DMS 273 (cell line): ENCODE results near the gene ATXN7L3.
"Not testable (repeated sequence)": the region's sequence is repeated elsewhere in the genome, so short reads cannot be mapped to it uniquely, and the experiment has no call there.

Experiments
- DNase-seq: peaks from one replicate; lab custom pipeline; 2025; ENCODE audit not compliant: unreplicated experiment; lab: John Stamatoyannopoulos, UW

ATXN7L3 gene, protein sequence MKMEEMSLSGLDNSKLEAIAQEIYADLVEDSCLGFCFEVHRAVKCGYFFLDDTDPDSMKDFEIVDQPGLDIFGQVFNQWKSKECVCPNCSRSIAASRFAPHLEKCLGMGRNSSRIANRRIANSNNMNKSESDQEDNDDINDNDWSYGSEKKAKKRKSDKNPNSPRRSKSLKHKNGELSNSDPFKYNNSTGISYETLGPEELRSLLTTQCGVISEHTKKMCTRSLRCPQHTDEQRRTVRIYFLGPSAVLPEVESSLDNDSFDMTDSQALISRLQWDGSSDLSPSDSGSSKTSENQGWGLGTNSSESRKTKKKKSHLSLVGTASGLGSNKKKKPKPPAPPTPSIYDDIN

DNA sequence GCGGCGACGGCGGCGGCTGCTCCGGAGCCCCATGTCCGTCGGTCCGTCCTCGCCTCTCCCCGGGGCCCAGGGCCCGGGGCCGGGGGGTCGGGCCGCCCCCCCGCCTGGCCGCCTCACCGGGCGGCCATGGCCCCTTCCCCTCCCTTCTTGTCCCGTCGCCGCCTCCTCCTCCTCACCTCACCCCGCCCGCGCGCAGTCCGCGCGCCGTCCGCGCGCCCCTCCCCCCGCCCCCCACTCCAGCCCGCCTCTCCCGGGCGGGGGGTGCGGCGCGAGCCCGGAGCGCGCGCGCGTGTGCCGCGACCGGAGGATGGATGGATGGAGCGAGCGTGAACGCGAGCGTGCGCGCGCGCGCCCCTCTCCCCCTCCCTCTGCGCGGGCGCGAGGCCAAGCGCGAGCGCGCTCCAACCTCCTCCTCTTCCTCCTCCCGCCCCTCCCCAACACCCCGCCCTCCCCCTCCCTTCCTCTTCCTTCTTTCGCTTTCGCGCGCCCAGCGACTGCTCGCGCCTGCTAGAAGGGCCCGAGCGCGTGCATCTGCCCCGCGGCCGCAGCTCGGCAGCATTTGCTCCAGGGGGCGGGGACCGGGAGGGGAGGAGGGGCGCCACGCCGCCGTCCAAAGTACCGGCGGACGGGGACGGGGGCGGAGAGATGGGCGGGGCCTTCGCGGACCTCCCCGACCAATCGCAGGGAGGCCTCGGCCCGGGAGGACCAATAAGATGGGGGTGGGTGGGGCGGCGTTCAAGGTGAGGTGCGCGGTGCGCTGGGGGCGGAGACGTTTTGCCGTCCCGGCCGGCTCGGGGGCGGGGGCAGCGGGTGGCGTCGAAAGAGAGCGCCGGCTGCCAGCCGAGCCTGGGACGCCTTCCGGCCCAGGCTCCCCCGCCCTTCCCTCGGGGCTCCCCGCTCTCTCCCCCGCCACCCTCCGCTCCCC, at the start of gene ATXN7L3:
Gene ATXN7L3 (minus strand): TSS at position 332 of the 925 bp plus-strand sequence. CDS start 1,814 bp downstream, outside the sequence.
- DNase-seq: peak; percentile 99

DNA sequence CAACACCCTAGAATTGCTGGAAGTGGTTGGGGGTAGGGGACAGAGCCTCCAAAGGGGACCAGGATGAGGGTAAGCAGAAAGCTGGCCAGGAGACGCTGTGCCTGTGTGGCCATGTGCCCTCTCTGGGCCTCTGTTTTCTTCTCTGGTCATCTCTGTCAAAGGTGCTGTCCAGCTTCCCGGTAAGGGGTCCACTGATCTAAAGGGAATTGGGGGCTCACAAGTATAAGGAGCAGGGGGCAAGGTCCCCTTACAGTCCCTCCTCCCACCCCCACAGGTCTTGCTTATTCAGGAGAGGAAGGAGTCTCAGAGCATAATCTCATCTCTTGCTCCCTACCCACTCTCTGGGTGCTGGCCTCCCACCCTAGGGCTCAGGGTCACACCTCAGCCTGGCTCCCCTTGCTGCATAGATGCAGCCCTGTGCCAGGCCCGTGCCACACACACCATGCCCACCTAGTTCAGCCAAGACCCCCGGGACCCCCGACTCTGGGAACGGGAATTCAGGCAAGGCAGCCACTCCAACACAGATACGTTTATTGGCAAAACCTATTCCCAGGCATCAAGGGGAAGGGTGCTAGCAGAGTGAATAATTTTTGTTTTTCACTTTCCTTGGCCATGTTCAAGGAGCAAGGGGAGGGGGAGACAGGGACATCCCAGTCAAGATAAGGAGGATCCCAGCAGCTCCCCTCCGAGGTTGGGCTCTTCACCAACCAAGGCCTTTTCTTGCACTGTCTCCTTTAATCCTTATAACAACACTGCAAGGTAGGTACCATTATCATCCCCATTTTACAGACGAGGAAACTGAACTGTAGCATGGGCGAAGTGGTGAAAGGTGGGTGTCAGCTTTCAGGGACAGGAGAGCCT, 48.4 kb upstream of the ATXN7L3 start:
- DNase-seq: no peak

DNA sequence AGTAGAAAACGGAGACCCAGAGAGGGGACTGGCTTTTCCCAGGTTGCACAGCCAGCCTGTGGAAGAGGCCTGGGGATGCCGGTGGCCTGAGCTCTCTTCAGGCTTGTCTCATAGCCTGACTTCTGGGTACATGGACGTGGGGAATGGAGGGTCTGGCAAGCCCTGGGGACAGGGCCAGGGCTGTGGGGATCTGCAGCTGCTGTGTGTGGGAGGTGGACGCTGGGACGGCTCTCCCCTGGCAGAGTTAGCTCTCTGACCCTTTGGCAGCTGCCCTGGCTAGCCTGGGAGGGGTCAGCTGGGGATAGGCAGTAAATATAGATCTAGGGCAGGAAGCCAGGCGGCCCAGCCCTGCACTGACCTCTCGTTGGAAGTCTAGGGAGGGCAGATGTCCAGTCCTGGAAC, 47.8 kb upstream of the ATXN7L3 start:
- no peak for DNase-seq

DNA sequence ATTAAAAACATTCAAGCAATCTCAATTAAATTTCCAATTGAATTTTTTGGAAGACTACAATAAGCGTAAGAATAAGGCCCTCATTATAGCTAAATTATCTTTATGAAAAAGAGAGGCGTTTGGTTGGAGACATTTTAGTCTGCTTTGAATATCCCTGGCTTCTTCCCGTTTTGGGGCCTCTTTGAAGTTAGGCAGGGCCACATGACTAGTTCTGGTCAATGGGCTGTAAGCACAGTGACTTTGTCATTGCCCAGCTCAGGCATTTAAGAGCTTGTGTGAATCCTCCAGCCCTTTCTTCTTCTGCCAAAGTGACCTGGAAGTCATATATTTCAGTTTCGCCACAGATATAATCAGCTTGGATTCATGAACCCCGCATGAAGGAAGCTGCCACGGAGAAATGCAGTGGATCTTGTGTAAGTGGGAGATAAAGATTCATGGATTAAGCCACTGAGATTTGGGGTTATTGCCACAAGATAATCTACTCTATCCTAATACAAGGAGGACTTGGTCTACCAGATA, 41.5 kb upstream of the ATXN7L3 start:
- DNase-seq: no peak

DNA sequence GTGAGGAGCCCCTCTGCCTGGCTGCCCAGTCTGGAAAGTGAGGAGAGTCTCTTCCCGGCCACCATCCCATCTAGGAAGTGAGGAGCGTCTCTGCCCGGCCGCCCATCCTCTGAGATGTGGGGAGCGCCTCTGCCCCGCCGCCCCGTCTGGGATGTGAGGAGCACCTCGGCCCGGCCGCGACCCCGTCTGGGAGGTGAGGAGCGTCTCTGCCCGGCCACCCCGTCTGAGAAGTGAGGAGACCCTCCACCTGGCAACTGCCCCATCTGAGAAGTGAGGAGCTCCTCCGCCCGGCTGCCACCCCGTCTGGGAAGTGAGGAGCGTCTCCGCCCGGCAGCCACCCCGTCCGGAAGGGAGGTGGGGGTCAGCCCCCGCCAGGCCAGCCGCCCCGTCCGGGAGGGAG, 38.2 kb upstream of the ATXN7L3 start:
- DNase-seq: not testable (repeated sequence)

DNA sequence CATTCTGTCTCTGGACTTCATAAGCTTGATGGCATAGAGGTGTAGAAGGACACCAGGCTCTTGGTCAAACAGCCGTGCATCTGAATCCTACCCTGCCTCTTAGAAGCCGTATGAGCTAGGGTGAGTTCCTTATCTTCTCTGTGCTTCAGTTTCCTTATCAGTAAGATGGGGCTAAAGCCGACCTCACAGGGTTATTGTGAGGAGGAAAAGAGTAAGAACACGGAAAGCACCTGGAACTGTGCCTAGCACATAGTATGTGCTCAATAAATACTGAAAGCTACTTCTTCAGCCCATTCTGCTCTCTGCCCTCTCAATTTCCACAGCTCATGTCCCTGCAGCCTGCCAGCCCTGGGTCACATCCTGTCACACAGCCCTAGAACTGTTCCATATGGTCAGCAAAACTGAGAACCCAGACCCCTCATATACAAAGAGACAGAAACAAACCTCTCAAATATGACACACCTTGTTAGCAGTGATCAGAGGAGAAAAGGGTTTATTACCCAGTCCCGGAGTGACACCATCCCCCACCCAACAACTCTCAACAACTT, 36.8 kb upstream of the ATXN7L3 start:
- DNase-seq: no peak

DNA sequence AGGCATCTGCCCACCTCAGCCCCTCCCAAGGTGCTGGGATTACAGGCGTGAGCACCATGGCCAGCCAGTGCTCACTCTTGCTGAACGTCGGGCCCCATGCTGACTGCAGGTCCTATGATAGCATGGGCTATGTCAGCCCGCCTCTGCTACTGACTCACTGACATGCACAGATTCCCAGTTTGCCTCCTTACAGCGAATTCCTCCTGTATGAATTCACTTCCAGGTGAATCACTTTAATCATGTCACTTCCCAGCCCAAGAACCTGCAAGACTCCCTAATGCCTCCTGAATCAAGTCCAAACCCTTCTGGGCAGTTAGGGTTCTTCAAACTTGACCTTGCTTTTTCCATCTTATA, 35.9 kb upstream of the ATXN7L3 start:
- DNase-seq: no peak

DNA sequence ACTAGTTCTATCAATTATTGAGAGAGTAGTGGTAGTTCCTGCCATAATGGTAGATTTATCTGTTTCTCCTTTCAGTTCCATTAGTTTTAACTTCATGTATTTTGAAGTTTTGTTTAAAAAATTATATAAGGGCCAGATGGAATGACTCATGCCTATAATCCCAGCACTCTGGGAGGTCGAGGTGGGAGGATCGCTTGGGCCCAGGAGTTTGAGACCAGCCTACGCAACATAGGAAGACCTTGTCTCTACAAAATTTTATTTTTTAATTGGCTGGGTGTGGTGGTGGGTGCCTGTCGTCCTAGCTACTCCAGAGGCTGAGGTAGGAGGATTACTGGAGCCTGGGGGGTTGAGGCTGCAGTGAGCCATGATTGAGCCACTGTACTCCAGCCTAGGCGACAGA, 33.9 kb upstream of the ATXN7L3 start:
- DNase-seq: no peak

DNA sequence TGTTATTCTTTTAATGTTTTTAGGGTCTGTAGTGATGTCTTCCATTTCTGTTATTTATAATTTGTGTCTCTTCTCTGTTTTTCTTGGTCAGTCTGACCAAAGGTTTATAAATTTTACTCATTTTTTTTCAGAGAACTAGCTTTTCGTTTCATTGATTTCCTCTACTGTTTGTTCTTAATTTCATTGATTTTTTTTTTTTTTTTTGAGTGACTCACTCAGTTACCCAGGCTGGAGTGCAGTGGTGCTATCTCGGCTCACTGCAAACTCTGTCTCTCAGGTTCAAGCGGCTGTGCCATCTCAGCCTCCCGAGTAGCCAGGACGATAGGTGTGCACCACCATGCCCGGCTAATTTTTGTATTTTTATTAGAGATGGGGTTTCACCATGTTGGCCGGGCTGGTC, 32.4 kb upstream of the ATXN7L3 start:
- DNase-seq: no peak

DNA sequence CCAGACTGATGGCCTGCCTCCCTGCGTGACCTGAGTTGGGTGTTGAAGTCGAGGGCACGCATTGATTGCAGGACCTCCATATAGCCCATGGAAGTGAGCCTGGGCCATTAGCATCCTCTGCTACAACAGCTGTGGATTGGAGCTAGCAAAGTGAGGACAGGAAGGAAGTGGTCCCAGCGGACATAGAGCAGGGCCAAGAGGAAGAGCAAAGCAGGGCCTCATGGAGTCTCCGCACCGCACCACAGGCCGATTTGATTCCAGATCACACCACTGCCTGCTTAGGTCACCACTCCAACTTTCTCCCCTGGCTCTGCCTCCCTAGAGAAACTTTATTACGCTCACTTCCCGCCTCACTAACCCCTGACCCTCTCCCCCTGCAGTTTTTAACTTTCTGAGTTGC, 30.5 kb upstream of the ATXN7L3 start:
- DNase-seq: no peak

DNA sequence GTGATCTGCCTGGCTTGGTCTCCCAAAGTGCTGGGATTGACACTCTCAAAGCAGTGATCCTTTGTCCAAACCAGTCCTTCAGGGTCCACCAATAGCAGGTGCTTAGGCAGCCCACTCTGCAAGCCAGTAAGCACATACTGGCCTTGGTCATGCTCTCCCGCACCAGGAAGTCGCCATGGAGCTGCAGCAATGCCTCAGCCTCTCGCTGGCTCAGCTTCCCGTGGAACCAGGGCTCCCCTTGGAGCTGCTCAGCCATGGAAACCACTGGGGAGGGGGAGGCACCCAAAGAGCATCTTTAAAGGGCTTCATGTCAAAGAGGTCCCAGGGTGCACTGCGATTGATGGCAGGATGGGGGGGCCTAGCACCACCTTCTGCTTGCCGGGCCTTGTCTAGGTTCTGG, 29.4 kb upstream of the ATXN7L3 start:
- no peak for DNase-seq

DNA sequence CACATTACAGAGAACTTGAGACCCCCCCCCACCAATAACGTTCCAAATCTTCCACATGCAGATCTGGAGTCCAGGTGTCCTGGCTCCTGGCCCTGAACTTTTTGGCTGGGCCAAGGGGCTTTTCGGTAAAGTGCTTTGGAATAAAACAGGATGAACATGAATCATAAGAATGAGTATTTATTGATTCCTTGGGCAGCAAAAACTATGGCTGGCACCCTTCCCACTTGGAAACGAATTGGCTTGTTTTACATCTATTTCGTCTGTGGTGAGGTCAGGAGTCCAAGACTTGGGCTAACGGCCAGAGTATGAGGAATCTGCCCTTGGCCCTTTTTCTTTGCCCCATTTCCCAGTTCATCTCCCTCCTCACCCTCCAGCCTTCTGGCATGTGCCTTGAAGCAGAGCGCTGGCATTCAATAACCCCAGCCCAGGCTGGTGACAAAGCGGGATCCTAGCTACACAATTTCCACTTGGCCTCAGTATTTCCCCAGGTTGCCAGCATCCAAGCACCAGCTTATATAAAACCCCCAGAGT, 23.9 kb upstream of the ATXN7L3 start:
- peak; percentile 86 for DNase-seq

DNA sequence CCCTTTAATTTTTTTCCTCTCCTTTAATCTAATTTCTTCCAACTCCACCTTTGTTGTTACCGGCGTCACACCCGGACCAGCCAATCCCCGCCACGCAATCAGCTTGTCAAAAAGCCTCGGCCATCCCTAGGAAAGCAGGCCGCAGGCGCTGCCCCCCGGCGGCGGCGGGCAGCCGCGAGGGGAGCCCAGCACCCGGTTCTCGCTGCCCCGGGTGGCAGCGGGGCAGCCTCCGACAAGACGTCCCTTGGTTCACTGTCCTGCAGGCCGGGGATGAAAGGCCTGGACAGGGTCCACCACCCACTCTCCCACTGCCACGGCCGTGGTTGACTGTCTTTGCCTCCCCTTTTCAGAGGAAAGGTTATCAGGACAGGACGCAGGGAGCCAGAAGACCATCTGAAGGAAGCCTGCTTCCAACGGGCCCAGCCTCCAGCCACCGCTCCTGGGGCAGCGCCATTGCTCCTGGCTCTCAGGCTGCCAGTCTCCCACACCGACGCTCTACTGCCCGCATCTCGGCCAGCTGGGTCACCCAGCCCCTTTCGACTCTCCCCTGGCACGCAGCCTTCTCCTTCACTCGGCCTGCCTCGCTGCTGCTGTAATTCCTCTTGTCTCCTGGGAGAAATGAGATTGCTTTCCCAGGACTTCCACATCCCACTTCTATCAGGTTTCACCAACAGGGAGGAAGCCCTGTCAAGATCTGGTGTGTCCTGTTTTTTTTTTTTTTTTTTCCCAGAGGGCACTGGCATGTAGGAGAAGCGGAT, 22.6 kb upstream of the ATXN7L3 start:
- DNase-seq: peak; percentile 96

DNA sequence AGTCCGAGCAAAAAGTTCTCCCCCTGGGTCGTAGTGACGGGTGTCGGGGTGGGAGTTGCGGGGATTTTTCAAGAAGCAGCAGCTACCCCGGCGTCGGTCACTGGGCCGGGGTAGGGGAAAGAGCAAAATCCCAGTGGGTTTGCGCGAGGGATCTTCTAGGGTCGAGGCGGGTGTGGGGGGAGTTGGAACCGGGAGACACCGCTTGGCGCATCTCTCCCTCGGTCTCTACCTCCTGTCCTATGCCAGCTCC, 22.1 kb upstream of the ATXN7L3 start:
- DNase-seq: no peak

DNA sequence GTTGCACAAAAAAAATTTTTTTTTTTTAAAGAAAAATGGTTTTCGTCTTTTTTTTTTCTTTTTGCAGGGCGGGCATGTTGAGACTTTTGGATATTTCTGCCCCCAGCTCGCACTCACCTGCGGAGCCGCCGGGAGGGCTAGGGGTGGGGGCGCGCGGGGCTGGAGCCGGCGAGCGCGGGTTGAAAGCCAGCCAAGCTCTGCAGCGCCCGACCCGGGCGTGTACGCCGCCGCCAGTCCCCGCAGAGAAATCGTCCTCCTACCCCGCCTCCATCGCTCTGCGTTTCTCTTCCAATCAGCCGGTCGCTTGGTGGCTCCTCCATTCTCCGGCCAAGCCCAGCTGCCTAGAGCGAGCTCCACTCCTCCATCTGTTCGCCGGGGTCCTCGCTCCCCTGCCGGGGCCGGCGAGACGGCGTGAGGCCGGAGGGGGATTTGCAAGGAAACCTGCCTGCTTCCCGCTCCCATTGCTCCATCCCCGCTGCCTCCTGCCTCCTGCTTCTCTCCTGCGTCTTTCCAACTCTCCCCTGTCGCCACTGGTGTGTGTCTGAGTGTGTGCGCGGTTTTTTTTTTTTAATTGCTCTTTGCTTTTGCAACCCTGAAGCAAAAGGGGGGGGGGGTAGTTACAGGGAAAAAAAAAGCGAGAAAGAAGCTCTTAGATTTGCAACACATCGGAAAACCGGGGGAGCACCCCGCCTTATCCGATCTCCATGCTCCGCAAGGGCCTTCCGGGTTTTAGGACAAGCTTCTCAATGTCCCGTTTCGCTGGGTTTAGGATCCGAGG, 21.6 kb upstream of the ATXN7L3 start:
- DNase-seq: peak; percentile 97

DNA sequence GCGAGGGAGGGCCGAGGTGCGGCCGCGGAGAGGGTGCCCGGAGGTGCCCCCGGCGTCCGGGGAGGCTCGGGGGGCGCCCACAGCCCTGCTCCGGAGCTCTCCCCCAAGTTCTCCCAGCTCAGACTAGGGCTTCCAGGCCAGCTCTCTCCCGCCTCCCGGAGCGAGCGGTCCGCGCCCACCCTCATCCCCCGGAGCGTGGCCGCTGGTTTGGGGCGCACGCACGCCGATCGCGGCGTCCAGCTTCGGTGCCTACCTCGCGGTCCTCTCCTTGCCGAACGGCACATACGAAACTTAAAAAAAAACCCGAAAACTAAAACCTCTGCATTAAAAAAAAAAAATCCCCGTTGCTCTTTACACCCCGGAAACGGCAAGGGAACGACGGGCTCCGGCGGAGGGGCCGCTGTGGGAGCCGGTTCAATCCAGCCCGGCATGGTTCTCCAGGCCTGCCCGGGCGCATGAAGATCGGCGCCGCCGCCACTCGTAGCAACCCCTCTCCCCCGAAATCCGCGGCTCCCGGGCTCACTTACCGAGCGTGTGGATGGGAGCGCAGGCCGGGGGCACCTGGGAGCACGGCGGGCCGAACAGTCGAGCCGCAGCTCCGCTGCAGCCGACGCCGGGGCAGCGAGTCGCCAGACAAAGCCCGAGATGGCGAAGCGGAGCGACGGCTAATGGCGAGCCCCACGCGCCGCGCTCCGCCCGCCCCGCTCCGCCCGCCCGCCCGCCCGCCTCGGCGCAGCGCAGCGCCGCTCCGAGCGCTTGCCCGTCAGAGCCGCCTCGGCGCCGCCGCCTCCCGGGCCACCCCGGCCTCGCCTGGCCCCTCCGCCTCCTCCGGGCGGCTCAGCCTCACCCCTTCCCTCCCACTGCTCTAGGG, 20.8 kb upstream of the ATXN7L3 start:
- DNase-seq: peak; percentile 84

DNA sequence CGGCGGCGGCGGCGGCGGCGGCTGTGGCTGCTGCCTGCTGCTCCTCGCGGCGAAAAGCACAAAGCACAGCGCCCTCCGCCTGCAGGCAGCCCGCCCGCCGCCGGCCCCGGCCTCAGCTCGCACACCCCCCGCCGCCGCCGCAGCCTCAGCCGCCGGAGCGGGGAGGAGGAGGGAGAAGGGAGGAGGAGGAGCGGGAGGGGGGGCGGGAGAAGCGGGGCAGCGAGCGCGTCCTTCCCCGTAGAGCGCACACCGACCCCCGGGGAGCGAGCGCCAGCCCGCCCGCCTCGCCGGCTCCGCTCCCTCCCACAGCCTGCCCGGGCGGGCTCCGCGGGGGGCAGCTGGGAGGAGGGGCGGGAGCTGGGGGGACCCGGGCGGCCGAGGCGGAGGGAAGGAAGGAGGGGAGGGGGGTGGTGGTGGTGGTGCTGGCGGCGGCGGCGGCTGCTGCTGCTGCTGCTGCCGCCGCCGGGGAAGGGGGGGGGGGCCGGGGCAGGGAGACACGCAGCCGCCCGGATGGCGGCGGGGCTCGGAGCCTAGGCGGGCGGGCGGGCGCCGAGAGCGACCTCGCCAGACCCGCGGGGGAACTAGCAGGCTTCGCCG, 20.0 kb upstream of the ATXN7L3 start, which contains the start of gene UBTF:
Gene UBTF (minus strand): TSS at position 60 of the 597 bp plus-strand sequence. CDS start 1,446 bp downstream, outside the sequence.
- DNase-seq: peak; percentile 93

DNA sequence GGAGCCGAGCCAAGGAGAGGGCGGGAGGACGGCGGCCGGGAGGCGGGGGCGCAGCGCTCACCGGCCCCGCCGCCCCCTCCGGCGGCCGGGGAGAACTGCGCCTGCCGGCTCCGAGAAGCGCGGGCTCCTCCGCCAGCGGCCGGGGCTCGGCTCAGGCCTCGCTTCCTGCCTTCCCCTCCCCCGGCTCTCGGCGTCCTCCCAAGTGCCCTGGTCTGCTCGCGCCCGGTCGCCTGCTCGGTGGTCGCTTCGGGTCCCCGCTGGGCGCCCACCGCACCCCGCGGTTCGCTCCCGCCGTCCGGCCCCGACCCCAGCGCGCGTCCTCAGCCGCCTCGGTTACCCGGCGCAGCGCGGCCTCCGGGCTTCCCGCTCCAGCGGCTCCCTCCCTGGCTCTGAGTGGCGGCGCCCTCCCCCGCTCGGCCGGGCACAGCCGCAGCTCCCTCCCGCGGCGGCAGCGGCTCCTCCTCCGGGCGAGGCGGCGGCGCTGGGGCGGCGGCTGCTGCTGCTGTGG, 19.5 kb upstream of the ATXN7L3 start:
- peak; percentile 93 for DNase-seq
